Prostate gland (tissue), 2 donors: Measurements from ENCODE around the gene OR4K1.

Experiments used
- CTCF ChIP-seq, 4 experiments: fragments of 200-600 bp in 2 of 4; fragments of 450-650 bp in 2 of 4; sonication (generic) in 2 of 4; IDR thresholded peaks; 1 replicate in 3 of 4; 2 replicates in 1 of 4; pipeline ENCODE4 v1.5.1; 2016 to 2019; ENCODE audit warnings: antibody characterized with exemption in 4 of 4, mild to moderate bottlenecking in 2 of 4, moderate library complexity in 2 of 4
- POLR2A ChIP-seq: fragments of 450-650 bp; IDR thresholded peaks from one replicate; pipeline ENCODE4 v1.6.1; 2016; ENCODE audit warnings: antibody characterized with exemption, mild to moderate bottlenecking

GRCh38 chr14:19947413-19948090 lies 16.8 kb downstream of the OR4K1 start:
- TF ChIP-seq POLR2A (no peak), CTCF (IDR thresholded peaks at IDR 0.05) (no peak)
